GM21367 (cell line): ENCODE results near the gene TBCD.

Source experiments
- ATAC-seq: cut with Tn5 transposase; IDR thresholded peaks from one replicate; pipeline ENCODE4 v1.9.1; 2021; ENCODE audit not compliant: unreplicated experiment

The TBCD gene

DNA sequence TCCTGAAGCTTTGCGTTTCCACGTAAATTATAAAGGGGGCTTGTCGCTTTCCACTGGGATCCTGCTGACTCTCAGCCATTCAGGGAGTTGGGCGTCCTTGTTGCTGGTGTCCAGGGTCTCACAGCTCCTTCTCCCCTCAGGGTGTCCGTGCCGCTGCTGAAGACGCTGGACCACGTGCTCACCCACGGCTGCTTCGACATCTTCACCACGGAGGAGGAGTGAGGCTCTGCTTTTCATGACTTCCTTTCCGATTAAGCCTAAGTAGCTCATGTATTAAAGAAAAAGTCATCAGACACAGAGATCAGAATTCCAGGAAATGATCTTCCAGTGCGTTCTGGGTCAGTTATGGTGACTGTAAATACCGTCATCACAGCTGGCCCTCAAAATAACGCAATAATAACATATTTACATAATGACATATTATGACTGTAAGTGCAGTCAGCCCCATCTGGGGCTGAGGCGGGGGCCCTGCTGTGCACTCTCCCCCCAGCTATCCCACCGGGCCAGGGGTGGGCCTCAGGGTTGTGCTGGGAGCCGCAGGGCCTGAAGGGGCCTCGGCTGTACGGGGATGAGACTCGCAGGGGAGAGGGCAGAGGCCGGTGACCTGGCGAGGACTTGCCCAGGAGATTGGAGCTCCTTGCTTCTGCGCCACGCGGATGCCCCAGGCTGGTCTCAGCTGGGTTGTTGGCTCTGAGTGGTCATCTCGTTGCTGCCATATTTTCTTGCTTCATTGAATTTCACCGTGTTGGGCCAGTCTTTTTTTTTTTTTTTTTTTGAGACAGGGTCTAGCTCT lies 180.8 kb downstream of the TBCD start:
- ATAC-seq, result no peak

DNA sequence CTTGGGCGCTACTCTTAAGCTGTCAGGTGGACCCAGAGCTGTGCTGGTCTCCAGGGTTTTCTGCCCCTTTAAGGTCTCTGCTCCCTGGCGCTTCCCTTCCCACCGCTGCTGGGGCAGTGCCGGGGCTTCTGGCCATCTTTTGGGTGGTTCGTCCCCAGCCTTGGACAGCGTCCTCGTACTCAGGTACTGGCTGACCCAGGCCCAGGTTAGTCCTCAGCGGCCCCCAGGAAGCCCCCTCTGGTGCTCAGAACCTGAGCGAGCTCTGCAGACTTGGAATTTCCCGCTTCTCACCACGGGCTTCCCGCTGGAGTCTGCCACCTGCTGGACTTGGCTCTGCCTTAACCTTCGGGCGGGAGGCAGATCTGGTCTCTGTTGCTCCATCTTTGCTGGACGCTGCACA lies 182.0 kb downstream of the TBCD start:
- no peak for ATAC-seq

DNA sequence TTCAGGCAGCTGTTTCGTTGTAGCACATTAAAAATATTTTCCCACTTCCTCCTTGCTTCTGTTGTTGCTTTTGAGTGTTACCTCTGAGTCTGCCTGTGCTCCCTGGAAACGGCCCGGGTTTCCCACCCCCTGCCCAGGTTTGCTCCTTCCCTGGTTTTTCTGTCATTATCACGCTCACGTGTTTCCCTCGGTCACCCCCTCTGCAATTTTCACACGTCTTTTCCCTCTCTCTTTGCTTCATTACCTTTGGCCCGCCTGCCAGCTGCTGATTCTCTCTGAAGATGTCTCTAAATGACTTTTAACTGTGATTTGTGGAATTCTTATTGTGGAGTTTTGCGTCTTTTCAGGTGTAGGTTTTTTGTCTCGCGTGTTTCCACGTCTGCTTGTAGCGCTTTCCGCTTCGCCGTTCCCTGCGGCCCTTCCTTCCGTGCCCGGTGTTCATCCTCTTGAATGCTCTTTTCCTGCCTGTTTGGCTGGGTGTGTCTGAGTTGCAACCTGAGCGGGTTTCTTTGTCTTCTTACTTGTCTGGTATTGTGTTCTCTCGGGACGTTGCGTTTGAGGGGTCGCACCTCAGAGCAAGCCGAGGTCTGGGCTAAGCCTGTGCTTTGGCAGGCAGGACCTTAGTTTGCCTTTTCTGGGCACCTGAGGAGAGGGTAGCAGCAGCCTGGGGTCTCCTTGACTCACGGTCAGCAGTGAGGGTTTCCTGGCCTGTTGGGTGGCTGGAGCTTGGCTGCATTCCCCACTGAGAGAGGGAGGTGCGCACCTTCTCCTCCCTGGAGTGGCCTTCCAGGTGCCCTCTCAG lies 184.3 kb downstream of the TBCD start:
- ATAC-seq, result no peak

DNA sequence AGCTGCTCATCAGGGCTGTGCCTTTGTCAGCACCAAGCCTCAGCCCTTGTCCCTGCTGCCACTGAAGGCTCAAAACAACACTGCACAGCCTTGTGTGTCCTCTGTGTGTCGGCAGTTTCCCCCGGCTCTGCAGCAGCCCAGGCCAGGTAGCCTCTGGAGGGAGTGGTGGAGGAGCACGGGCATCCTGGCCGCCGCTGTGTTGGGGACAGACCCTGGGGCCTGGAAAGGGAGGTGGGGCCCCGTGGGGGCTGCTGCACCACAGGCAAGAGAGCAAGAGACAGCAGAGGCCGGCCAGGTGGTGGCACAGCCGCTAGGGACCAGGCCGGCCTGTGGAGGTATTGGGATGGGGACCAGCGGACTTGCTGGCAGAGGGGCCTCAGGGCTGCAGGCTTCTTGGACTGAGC lies 184.9 kb downstream of the TBCD start:
- no peak for ATAC-seq

DNA sequence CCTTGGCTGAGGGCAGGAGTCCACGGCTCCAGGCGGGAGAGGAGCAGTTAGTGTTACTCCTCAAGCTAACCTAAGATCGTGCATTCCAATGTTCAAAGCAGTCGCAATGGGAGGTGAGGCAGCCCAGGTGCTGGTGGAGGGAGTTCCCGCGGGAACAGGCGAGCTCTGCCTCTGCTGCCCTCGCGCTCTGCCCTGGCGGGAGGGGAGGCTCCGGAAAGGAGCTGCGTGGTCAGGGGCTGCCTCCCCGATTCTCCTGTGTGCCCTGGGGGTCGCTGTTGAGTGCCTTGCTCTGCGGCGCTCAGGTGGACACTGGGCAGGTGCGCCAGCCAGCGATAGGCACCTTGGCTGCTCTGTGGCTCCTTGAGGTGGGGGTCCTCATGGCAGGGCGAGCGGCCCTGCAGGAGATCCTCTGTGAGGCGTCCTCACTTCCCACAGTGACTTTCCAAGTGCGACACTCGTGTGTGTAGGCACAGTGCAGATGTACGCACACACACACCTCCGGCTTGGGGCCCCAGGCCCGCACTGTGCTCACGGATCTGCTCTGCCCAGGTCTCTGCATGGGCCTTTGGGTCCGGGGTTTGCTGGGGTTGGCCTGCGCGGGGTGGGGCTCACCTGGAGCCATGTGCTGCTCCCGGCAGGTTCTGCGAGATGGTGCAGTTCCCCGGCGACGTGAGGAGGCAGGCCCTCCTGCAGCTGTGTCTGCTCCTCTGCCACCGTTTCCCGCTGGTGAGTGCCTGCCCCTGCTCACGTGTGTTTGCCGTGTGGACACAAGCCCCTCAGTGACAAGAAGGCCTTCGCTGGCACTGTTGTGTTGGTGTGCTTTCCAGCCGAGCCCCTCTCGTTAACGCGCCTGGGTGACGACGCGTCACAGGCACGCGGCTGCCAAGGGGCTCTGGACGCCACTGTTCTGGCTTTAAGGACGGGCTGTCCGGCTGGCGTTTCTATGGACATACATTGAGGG lies 185.8 kb downstream of the TBCD start:
- no peak for ATAC-seq

DNA sequence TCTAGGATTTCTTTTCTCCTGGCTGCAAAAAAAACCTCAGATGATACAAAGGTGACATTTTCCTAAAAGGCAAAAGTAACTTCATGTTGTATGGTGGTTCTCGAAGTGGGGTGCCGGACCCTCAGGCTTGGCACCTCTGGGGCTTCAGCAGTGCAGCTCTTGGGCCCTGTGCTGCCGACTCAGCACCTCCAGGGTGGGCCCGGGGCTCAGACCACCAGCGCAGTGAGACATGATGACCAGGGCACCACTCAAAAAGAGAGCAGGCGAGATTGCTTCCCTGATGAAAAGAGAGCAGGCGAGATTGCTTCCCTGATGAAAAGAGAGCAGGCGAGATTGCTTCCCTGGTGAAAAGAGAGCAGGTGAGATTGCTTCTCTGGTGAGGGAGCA lies 186.6 kb downstream of the TBCD start:
- ATAC-seq, result no peak

DNA sequence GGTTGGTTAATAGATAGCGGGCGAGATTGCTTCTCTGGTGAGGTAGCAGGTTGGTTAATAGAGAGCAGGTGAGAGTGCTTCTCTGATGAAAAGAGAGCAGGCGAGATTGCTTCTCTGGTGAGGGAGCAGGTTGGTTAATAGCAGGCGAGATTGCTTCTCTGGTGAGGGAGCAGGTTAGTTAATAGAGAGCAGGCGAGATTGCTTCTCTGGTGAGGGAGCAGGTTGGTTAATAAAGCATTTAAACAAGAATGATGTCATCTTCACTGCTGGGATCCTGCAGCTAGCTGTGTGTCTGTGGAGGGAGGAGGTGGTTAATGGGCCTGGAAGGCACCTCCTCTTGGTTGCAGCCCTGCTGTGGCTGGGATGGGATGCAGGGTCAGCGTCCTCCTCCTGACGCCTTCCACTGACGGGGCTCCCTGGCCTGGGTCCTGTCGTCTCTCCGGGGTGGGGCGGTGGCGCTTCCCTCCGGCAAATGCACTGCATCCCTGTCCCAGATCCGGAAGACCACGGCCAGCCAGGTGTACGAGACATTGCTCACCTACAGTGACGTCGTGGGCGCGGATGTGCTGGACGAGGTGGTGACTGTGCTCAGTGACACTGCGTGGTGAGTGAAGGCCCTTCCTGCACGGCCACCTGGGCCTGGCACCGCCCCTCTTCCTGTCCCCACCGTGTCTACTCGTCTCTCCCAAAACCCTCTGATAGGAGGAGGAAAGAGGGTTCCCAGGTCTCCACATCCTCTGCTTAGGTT lies 187.2 kb downstream of the TBCD start:
- no peak for ATAC-seq

DNA sequence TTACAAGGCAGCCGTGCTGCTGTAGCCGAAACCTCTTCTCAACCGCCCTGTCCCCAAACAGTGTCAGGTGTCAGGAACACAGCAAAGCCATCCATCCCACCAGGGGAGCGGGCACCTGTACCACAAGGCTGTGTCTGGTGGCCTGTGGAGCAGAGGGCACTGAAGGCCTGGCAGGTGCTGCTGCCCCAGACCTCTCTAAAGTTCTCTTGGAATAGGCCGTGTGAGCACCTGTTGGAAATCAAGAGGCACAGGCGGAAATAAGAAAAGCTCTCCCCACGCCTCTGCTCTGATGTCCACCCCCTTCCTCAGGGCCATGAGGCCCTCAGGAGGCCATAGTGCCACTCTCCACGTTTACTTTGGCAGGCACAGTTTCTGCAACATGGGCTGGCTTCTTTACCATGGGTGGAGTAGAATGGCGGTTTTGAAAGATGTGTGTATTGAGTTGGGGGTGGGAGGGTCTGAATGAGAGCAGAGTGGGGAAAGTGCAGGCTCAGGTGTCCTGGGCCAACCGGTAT lies 187.8 kb downstream of the TBCD start:
- no peak for ATAC-seq

DNA sequence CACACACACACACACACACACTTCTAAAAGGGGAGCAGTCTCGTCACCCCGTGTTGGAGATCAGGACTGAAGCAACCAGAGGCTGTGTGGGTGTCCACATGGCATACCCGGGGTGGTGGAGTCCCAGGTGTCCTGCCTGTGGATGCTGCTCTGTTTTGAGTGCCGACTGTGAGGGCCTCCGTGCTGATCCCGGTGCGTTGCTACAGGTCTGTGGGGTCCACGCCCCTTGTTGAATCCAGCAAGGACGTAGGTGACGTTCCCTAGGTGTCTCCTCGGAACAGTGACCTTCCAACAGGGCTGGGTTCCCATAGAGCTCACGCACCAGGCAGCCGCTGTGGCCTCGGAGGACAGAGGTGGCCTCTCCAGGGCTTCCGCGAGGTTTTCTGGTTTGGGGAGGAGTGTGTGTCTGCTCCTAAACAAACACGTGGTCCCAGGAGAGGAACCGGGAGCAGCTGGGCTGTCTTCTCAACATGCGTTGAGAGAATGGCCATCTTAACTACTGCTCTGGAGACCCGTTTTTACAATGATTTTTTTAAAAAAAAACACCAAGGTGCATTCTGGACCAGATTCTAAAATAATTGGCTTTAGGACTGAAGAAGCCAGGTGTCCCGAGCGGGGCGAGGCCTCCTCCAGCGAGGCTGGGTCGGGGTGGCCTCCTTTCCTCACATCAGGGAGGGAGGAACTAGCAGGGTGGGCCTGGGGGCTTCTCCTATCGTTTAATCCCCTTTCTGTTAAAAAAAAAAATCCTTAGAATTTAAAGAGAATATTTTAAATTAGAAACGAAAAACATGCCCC lies 188.6 kb downstream of the TBCD start:
- no peak for ATAC-seq

DNA sequence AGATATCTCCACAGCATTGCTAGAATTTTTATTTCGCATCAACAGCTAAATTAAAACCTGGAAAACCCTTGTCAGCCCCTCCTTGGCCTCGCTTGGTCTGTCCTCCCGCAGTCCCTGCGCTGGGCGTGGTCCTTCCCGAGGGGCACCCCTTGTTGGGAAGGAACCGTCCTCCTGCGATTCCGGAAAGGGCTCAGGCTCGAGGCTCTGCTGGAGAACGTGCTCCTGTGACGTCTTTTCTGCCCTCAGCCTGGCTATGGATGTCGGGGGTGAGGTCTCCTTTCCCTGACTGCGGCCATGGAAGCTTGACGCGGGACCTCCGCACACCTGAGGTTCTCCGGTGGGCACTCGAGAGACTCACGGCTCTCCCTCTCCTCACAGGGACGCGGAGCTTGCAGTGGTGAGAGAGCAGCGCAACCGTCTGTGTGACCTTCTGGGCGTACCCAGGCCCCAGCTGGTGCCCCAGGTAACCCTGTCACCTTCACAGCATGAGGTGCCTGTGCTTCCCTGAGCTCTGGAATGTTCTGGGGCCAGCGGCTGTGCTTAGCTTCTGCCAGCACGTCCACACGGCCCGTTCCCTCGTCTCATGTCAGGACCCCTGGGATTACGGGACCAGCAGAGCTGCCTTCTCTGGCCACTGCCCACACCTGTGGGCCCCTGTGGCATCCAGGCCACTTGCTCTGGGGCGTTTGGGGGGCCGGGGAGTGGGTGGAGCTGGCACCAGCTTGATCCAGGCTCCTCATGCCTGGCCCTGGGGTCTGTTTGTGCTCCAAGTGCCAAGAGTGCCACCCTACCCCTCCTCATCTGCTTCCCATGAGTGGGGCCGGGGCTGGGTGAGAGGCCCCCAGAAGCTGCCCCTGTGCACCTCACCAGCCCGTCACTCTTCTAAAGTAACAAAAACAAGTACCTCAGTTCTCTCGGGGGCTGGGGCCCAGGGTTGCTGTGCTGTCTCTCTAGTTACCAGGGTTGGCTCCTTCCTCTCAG lies 189.4 kb downstream of the TBCD start:
- ATAC-seq, result no peak

DNA sequence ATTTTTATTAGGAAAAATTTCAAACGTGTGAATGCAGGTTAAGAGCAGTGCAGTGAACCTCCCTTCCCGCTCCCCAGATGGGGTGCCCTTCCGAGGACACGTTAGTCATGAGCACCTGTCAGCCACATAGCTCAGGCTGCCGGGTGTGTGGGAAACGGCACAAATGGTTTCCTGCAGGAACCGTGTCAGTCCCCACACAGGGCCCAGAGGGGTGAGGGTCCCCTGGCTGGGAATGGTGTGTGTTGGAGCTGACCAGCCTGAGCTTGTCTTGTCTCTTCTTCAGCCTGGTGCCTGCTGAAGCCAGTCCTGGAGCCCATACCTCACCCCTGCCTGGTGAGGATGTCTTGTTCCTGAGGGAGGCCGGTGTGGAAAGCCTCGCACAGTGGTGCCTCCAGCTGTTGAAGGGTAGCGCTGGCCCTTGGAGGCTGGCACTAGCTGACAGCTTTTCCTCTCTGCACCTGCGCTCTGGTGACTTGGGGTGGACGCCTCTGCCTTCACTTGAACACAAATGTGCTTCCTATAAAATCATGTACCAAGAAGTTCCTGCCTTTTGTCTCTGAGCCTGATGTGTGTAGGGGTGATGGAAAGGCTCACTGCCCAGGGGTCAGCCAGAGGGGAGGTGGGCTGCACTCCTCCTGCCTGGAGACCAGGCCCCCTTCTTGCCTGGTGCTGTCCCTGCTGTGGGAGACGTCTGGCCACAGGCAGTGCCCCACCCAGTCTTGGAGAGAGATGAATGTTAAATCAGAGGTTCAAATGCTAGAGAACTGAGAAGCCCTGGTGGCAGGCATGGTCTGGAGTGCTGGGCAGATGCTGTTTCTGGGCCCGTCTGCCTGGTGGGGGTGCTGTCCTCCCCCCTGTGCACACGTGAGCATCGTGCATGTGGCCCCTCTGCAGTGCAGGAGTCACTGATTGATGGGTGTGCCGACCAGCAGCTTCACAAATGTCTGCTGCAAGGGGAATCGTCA lies 190.6 kb downstream of the TBCD start:
- no peak for ATAC-seq

DNA sequence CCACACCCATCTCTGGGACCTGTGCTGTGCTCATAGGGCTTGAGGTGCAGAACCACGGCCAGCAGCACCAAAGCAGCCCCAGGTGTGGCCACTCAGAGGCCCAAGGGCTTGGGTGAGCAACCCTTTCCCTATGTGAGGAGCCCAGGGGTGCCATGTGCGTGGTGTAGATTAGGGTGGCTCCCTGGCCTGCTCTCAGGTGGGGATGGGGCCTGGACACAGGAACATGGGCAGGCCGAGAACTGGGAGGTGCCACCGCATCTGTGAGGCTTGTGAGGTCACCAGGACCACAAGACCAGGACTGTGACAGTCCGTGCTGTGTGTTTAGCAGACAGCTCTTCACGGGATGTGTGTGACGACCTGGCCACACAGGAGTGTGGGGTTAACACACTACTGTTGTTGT lies 191.5 kb downstream of the TBCD start:
- no peak for ATAC-seq

DNA sequence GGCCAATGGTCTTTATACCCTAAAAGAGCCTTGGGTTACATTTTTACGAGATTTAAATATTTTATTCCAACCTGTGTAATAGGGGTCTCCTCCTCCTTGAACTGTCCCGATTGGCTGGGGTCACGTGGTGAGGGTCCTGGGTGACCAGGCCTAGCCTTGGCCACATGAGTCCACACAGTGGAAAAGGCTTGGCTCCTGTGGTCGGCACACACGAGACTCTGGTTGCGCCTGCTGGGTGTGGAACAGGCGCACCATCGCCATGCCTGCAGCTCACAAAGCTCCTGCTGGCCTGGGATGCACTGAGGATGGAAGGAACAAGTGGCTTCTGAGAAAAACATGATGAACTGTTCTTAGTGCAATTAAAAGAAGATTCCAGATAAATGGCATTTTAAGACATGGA lies 191.9 kb downstream of the TBCD start:
- ATAC-seq, result no peak

DNA sequence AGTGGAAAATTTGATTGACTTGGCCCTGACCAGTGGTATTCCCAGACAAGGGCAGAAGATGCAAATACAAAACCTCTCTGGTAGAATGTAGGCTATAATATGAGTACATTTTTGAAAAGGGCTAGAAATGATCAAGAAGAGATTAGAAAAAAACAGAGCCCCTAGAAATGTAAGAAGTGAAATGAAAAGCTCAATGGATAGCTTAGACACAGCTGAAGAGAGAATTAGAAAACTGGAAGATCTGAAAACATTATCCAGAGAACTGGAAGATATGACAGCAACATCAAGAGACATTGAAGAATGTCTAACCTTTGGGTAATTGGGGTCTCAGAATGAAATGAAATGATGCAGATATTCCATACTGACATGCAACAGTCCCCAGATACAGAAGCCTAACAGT lies 193.1 kb downstream of the TBCD start:
- ATAC-seq, result no peak

DNA sequence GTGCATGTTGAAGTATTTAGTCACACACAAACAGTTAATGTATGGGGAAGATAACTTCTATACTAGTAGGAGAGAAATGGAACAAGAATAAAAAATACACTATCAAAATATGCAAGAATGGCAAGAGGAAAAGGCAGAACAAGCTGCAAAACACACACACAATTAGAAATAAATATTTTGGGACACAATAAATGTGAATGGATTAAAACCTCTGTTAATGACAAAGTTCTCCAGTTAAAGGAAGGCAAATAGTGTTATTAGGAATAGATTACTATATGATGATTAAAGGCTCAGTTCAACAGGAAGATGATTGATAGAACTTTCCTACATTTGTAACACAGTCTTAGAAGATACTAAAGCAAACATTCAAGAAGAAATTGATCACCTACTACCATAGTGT lies 194.2 kb downstream of the TBCD start:
- no peak for ATAC-seq

DNA sequence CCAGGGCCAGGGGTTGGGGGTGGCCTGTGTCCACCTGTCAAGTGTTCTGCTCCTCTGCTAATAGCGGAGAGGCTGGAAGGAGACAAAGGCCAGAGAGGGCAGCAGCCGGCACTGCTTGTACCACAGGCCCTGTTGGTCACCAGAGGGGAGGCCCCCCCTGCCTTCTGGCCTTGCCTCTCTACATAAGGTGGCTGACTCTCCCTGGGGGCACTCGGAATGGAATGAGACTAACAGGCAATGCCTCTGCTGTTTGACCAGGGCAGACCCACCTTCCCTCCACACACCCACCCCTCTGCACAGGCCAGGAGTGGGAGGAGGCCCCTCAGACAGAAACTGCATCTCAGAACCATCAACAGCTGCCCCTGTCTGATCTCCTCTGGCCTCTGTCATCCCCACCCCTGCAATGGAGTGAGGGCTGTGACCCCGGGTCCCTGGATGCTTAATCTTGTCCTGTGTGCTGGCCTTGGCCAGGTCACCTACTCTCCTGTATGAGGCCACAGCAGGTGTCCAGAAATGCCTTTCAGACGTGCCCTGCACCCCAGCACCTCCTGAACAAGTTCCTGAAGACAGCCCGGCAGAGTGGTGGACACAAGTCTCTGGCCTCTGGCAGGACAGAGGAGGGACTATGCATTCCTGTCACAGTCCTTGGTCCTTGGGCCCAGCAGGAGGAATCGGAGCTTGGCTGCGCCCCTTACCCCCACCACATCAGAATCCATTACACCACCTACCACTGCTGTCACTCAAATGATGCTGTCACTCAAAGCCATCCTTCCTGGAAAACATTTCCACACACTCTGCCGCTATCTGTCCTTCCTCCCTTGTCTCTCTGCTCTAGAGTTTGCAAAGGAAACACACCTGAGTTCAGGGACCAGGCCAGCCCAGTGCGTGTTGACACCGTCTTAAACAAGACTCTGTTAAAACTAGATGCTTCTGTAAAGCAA lies 195.5 kb downstream of the TBCD start:
- no peak for ATAC-seq
